ENCODE measurements around the gene ERICH6. TPM values are rescaled to one million over a fixed set of nuclear protein-coding genes. Genes with fewer than 3 reads are reported as not detected.

ERICH6 gene
- total RNA-seq, 2 donors from 2014 or later: 0.26 TPM; not detected in 1

GRCh38 chr3:150682279-150682678 lies 21.4 kb downstream of the ERICH6 start:
- Histone ChIP-seq H3K4me3 (no peak overlapping the region), H3K9me3 (no peaks in the 10 kb centered on the region), H3K27ac (no peak overlapping the region), H3K4me1 (no peaks in the 10 kb centered on the region), H3K27me3 (no peaks in the 10 kb centered on the region), H3K36me3 (replicated peaks in 1 of 2; ENCODE audit: insufficient read depth in 1 of 2, low read depth in 2 of 2) (no peaks in the 10 kb centered on the region)
- WGBS, 2 donors: 64 to 82% methylated on average over 1 of the region's 1 CpG
- TF ChIP-seq CTCF (IDR thresholded peaks at IDR 0.05) (no peak), POLR2A (IDR thresholded peaks at IDR 0.05) (no peak)
- DNase-seq: no peak
- no peak for ATAC-seq
- intact Hi-C loops (cut with DNase I): no loop called here

GRCh38 chr3:150681057-150681456 lies 22.7 kb downstream of the ERICH6 start:
- ATAC-seq: no peak

GRCh38 chr3:150680562-150680961 lies 23.2 kb downstream of the ERICH6 start:
- no peak overlapping the region for H3K4me3 ChIP-seq
- no peaks in the 10 kb centered on the region for H3K9me3 ChIP-seq
- H3K27ac ChIP-seq: no peak overlapping the region
- no peaks in the 10 kb centered on the region for H3K36me3 ChIP-seq (replicated peaks in 1 of 2; ENCODE audit: insufficient read depth in 1 of 2, low read depth in 2 of 2)
- intact Hi-C loops (cut with DNase I): no loop called here
- no peaks in the 10 kb centered on the region for H3K27me3 ChIP-seq
- H3K4me1 ChIP-seq: no peaks in the 10 kb centered on the region
- DNase-seq (no peak), ATAC-seq (no peak)
- no peak for TF ChIP-seq CTCF (IDR thresholded peaks at IDR 0.05)
- TF ChIP-seq POLR2A (IDR thresholded peaks at IDR 0.05): no peak
- WGBS, 2 donors: 72 to 78% methylated on average over 5 of the region's 5 CpGs

More at GRCh38 chr3:150681057-150681456, 22.7 kb downstream of the ERICH6 start:
- 54 to 61% methylated on average over 2 of the region's 2 CpGs for WGBS, 2 donors
- Histone ChIP-seq H3K9me3 (no peaks in the 10 kb centered on the region), H3K27me3 (no peaks in the 10 kb centered on the region), H3K4me1 (no peaks in the 10 kb centered on the region), H3K36me3 (replicated peaks in 1 of 2; ENCODE audit: insufficient read depth in 1 of 2, low read depth in 2 of 2) (no peaks in the 10 kb centered on the region), H3K27ac (no peak overlapping the region), H3K4me3 (no peak overlapping the region)
- intact Hi-C loops (cut with DNase I): no loop called here
- no peak for DNase-seq
- TF ChIP-seq CTCF (IDR thresholded peaks at IDR 0.05) (no peak), POLR2A (IDR thresholded peaks at IDR 0.05) (no peak)

- DNase-seq: no peak
- no peak for ATAC-seq
- H3K4me3 ChIP-seq: no peak overlapping the region
- peaks cover 3% of the 10 kb centered on the region for H3K4me1 ChIP-seq
- H3K9me3 ChIP-seq: no peaks in the 10 kb centered on the region
- H3K27me3 ChIP-seq: no peaks in the 10 kb centered on the region
- H3K36me3 ChIP-seq (replicated peaks in 1 of 2; ENCODE audit: insufficient read depth in 1 of 2, low read depth in 2 of 2): no peaks in the 10 kb centered on the region
- TF ChIP-seq CTCF (IDR thresholded peaks at IDR 0.05) (no peak), POLR2A (IDR thresholded peaks at IDR 0.05) (no peak)
- intact Hi-C loops (cut with DNase I): no loop called here
- H3K27ac ChIP-seq: no peak overlapping the region
Observed at GRCh38 chr3:150675587-150675986, 28.1 kb downstream of the ERICH6 start.

GRCh38 chr3:150673966-150674365 lies 29.8 kb downstream of the ERICH6 start:
- Histone ChIP-seq H3K36me3 (replicated peaks in 1 of 2; ENCODE audit: insufficient read depth in 1 of 2, low read depth in 2 of 2) (no peaks in the 10 kb centered on the region), H3K27ac (no peak overlapping the region), H3K4me3 (no peak overlapping the region), H3K4me1 (peaks cover 3% of the 10 kb centered on the region), H3K27me3 (no peaks in the 10 kb centered on the region), H3K9me3 (no peaks in the 10 kb centered on the region)
- DNase-seq: no peak
- peak in 1 of 7 experiments; percentile 7 for TF ChIP-seq CTCF (IDR thresholded peaks at IDR 0.05)
- TF ChIP-seq POLR2A (IDR thresholded peaks at IDR 0.05): no peak
- 21 to 31% methylated on average over 3 of the region's 3 CpGs for WGBS, 2 donors
- intact Hi-C loops (cut with DNase I): no loop called here
- no peak for ATAC-seq

All from body of pancreas (tissue), 4 donors.